GM12878 (cell line): ENCODE results near the gene PDLIM3. TPM values are rescaled to one million over a fixed set of nuclear protein-coding genes. Genes with fewer than 3 reads are reported as not detected.
A peak's percentile ranks its signal among the peaks of the same experiment; 100 is the strongest.

Experiments
- CHD1 ChIP-seq: IDR thresholded peaks from 2 replicates; pipeline ENCODE4 v1.6.1; 2012; ENCODE audit warnings: low read depth, low read length, improper control_type of control experiment
- CTCF ChIP-seq, 3 experiments: IDR thresholded peaks in 2 of 3; conservative IDR thresholded peaks in 1 of 3; 2 replicates each; pipeline ENCODE4 v1.5.1; 2011; ENCODE audit warnings: low read depth in 3 of 3, low read length in 3 of 3, mild to moderate bottlenecking in 3 of 3, control low read depth in 2 of 3, moderate library complexity in 2 of 3, inconsistent platforms in 1 of 3, mixed read lengths in 1 of 3; ENCODE audit not compliant: control insufficient read depth in 2 of 3, insufficient read depth in 1 of 3; ENCODE audit errors: extremely low read depth in 1 of 3
- DPF2 ChIP-seq: fragments of 450-650 bp; IDR thresholded peaks from 2 replicates; pipeline ENCODE4 v1.6.1; 2017; ENCODE audit warnings: mild to moderate bottlenecking
- EGR1 ChIP-seq, 2 experiments: IDR thresholded peaks; 1 replicate in 1 of 2; 2 replicates in 1 of 2; pipeline ENCODE4 v1.6.1; 2011 to 2012; ENCODE audit warnings: low read depth in 2 of 2, low read length in 2 of 2, borderline replicate concordance in 1 of 2, mild to moderate bottlenecking in 1 of 2, moderate library complexity in 1 of 2
- FOS ChIP-seq: IDR thresholded peaks from 3 replicates; pipeline ENCODE4 v1.6.1; 2011; ENCODE audit warnings: borderline replicate concordance; ENCODE audit not compliant: insufficient read length; ENCODE audit errors: extremely low read depth
- IKZF1 ChIP-seq: fragments of 450-650 bp; conservative IDR thresholded peaks from 2 replicates; pipeline ENCODE4 v1.6.1; 2017; ENCODE audit warnings: antibody characterized with exemption, mild to moderate bottlenecking
- LARP7 ChIP-seq: fragments of 450-650 bp; IDR thresholded peaks from 2 replicates; pipeline ENCODE4 v1.6.1; 2017; ENCODE audit warnings: mild to moderate bottlenecking
- MYB ChIP-seq: fragments of 150-350 bp; IDR thresholded peaks from 2 replicates; pipeline ENCODE4 v1.6.1; 2014; ENCODE audit warnings: mild to moderate bottlenecking, low read depth, low read length, borderline replicate concordance
- PAX8 ChIP-seq: fragments of 450-650 bp; IDR thresholded peaks from 2 replicates; pipeline ENCODE4 v1.6.1; 2017; ENCODE audit warnings: mild to moderate bottlenecking, moderate library complexity
- POLR2A ChIP-seq: IDR thresholded peaks from 2 replicates; pipeline ENCODE4 v1.6.1; 2011; ENCODE audit warnings: low read depth, mild to moderate bottlenecking, low read length
- RAD21 ChIP-seq: IDR thresholded peaks from 2 replicates; pipeline ENCODE4 v1.6.1; 2011; ENCODE audit warnings: mild to moderate bottlenecking, low read depth, low read length, moderate library complexity; ENCODE audit not compliant: insufficient read depth
- RAD51 ChIP-seq: fragments of 450-650 bp; IDR thresholded peaks from 2 replicates; pipeline ENCODE4 v1.6.1; 2016; ENCODE audit warnings: moderate library complexity, mild to moderate bottlenecking, inconsistent platforms
- SIN3A ChIP-seq: IDR thresholded peaks from 2 replicates; pipeline ENCODE4 v1.6.1; 2012; ENCODE audit warnings: low read depth, low read length, improper control_type of control experiment
- SMC3 ChIP-seq: IDR thresholded peaks from 2 replicates; pipeline ENCODE4 v1.6.1; 2011; ENCODE audit warnings: low read length, improper control_type of control experiment, borderline replicate concordance
- SP1 ChIP-seq: IDR thresholded peaks from one replicate; pipeline ENCODE4 v1.6.1; 2011; ENCODE audit warnings: low read depth, low read length
- TAF1 ChIP-seq: IDR thresholded peaks from 2 replicates; pipeline ENCODE4 v1.6.1; 2011; ENCODE audit warnings: mild to moderate bottlenecking, low read depth, low read length, borderline replicate concordance
- ZNF207 ChIP-seq: fragments of 450-650 bp; IDR thresholded peaks from 2 replicates; pipeline ENCODE4 v1.6.1; 2014; ENCODE audit warnings: antibody characterized with exemption, mild to moderate bottlenecking, borderline replicate concordance
- ZNF217 ChIP-seq: fragments of 450-650 bp; IDR thresholded peaks from 2 replicates; pipeline ENCODE4 v1.6.1; 2017; ENCODE audit warnings: antibody characterized with exemption, mild to moderate bottlenecking
- polyA plus RNA-seq, 11 experiments: library from polyadenylated mRNA; depleted of rRNA in 4 of 11; unstranded in 6 of 11; stranded (reverse) in 5 of 11; fragments of >200 nt; fragmentation: Nextera tagmentation in 4 of 11; fragmentation: Illumina TruSeq in 1 of 11; extraction: Ambion mirVana in 4 of 11; extraction: Trizol in 1 of 11; gene quantifications; 1 replicate in 1 of 11; 2 replicates in 10 of 11; pipeline versions ENCODE4 v1.2.1 to v1.2.3, GENCODE V29; 2011 to 2016; ENCODE audit warnings: inconsistent platforms in 2 of 11, missing spikeins in 2 of 11, low read depth in 1 of 11
- total RNA-seq, 4 experiments: library from RNA; depleted of rRNA in 3 of 4; stranded (reverse); fragments of >200 nt in 3 of 4; fragmentation: Illumina TruSeq in 1 of 4; extraction: Trizol in 1 of 4; gene quantifications; 2 replicates each; pipeline versions ENCODE4 v1.2.1 to v1.2.3, GENCODE V29; 2013 to 2021

PDLIM3 gene
- total and polyA plus RNA-seq, 10 of the 15 experiments (the other 5 are each of a cell fraction or from before 2014, with no cell fraction given): 0.04 to 0.43 (median 0.08) TPM; not detected in 7

- TF ChIP-seq RAD51 (no peak), LARP7 (peak; percentile 82), DPF2 (peak; percentile 75; the same call in 1 of the 2 replicates), ZNF217 (peak; percentile 55; the same call in 1 of the 2 replicates), CHD1 (no peak), TAF1 (0 out of 2 replicates have a peak, but pooled peaks have one; percentile 22), FOS (no peak), MYB (no peak), SIN3A (0 out of 2 replicates have a peak, but pooled peaks have one; percentile 39), PAX8 (no peak), ZNF207 (peak; percentile 76; the same call in 1 of the 2 replicates), RAD21 (peak; percentile 65), IKZF1 (peak; percentile 71), POLR2A (peak; percentile 86), SP1 (no peak), EGR1 (IDR thresholded peaks at IDR 0.05; ENCODE audit: borderline replicate concordance in 1 of 2, low read depth in 2 of 2, low read length in 2 of 2) (0 out of 3 replicates have a peak, but pooled peaks of 1 of the 2 experiments have one; percentile 2), CTCF (IDR thresholded peaks at IDR 0.05 in 2 of 3, conservative IDR thresholded peaks at IDR 0.05 in 1 of 3; ENCODE audit: control insufficient read depth in 2 of 3, extremely low read depth in 1 of 3, insufficient read depth in 1 of 3, low read depth in 3 of 3, low read length in 3 of 3) (peak; percentile 40 to 72 (median 56); a peak in 5 of 6 replicates), SMC3 (peak; percentile 43; the same call in 1 of the 2 replicates)
These were observed 63.8 kb downstream of the PDLIM3 start, which contains the start of gene CCDC110 (continued) for GRCh38 chr4:185471235-185472102.
